Sigmoid colon (tissue), 4 donors: ENCODE results near the gene SLC28A1.

Source experiments
- CTCF ChIP-seq, 4 experiments: fragments of 450-650 bp in 3 of 4; fragments of 200-600 bp in 1 of 4; IDR thresholded peaks; one replicate each; pipeline ENCODE4 v1.5.1; 2016 to 2019; ENCODE audit warnings: antibody characterized with exemption in 4 of 4, mild to moderate bottlenecking in 3 of 4, moderate library complexity in 2 of 4
- EP300 ChIP-seq, 4 donors: sonication (generic); formaldehyde crosslinking; IDR thresholded peaks; one replicate each; pipeline ENCODE4 v1.6.1; 2017; ENCODE audit warnings: antibody characterized with exemption in 4 of 4

DNA sequence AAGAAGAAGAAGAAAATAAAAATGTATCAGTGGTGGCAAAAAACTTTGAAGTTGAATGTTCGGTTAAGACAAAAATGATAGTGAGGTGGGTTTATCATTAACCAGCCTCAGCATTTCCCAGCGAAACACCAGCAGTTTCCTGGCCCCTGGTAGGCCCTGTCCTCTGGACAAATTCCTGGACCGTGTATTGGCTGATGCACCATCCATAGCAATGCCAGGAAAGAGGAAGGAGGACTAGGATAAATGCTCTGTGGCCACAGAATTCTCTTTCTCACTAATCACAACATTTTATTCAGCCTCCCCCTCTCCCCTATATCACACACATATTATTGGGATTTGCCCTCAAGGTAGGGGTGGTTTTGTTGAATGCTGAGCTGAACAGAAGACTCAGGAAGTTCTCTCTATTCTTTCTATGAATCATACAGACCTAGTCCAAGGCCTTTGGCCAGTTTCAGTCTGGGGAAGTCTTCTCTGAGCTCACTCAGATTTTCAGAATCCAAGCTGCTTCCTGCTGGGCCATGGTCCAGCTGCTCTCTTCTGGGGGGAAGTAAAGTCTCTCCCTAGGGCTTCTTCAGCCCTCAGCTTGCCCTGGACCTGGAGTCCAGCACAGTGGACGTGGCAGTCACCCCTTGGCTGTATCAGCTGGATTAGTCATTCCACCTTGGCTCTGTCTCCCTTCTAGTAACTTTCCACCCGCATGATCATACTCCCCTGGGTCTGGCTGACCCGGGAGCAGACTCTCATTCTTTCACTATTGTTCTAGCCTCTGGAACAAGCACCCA, 27.6 kb downstream of the SLC28A1 start:
- TF ChIP-seq CTCF (IDR thresholded peaks at IDR 0.05) (no peak), EP300 (IDR thresholded peaks at IDR 0.05) (peak in 1 of 4 donors; percentile 62)
